Prostate gland (tissue), 2 donors: ENCODE data around the gene ACTN4.

Experiments
- CTCF ChIP-seq, 4 experiments: fragments of 200-600 bp in 2 of 4; fragments of 450-650 bp in 2 of 4; sonication (generic) in 2 of 4; IDR thresholded peaks; 1 replicate in 3 of 4; 2 replicates in 1 of 4; pipeline ENCODE4 v1.5.1; 2016 to 2019; ENCODE audit warnings: antibody characterized with exemption in 4 of 4, mild to moderate bottlenecking in 2 of 4, moderate library complexity in 2 of 4
- POLR2AphosphoS5 ChIP-seq: sonication (generic); formaldehyde crosslinking; IDR thresholded peaks from one replicate; pipeline ENCODE4 v1.6.1; 2017; ENCODE audit warnings: antibody characterized with exemption

DNA sequence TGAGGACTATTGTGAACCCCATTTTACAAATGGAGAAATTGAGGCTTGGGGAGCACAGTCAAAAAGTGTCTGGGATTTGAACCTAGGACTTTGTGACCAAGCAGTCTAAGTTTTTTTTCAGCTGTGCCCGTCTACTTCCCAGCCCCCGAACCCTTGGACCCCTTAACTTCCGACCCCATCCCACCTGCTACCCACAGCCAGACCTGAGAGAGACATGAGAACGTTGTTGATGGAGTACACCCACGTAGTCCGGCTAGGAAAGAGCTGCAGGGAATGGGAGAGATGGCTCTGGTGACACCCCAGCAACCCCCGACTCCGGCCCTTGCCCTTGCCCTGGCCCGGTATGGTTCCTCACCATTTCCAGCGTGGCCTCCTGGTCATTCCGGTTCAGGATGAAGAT is 47.7 kb upstream of the ACTN4 start:
- no peak for TF ChIP-seq POLR2AphosphoS5
- no peak for TF ChIP-seq CTCF (IDR thresholded peaks at IDR 0.05)
